ENCODE data around the gene TMEM50A.
"Not testable (repeated sequence)": the region's sequence is repeated elsewhere in the genome, so short reads cannot be mapped to it uniquely, and the experiment has no call there.

- not testable (repeated sequence) for TF ChIP-seq CTCF, POLR2A, POLR2AphosphoS5 (IDR thresholded peaks at IDR 0.05)
These were observed 41.6 kb upstream of the TMEM50A start for GRCh38 chr1:25296501-25296900.
